ENCODE data around the gene NARF. TPM values are rescaled to one million over a fixed set of nuclear protein-coding genes. Genes with fewer than 3 reads are reported as not detected.

Gene NARF
- total RNA-seq, 1 experiment from 2014 or later = 35.8 TPM

GRCh38 chr17:82433560-82434215 is 24.9 kb upstream of the NARF start:
- no peak for DNase-seq (ENCODE audit: low read depth)

GRCh38 chr17:82434216-82434565 is 24.4 kb upstream of the NARF start:
- DNase-seq (ENCODE audit: low read depth) = no peak

- DNase-seq (ENCODE audit: low read depth) = no peak
These were observed 23.4 kb upstream of the NARF start for GRCh38 chr17:82435103-82435502.

- no peak for DNase-seq (ENCODE audit: low read depth)
These were observed 22.6 kb upstream of the NARF start for GRCh38 chr17:82435601-82436583.

GRCh38 chr17:82436601-82437324 is 21.8 kb upstream of the NARF start:
- no peak for DNase-seq (ENCODE audit: low read depth)

GRCh38 chr17:82437325-82437668 is 21.2 kb upstream of the NARF start:
- no peak for DNase-seq (ENCODE audit: low read depth)

GRCh38 chr17:82438401-82439193 is 19.9 kb upstream of the NARF start:
- DNase-seq (ENCODE audit: low read depth) = no peak

GRCh38 chr17:82439194-82439828 is 19.2 kb upstream of the NARF start:
- DNase-seq (ENCODE audit: low read depth) = no peak

- DNase-seq (ENCODE audit: low read depth) = no peak
These were observed 18.6 kb upstream of the NARF start for GRCh38 chr17:82439829-82440365.

- no peak for DNase-seq (ENCODE audit: low read depth)
These were observed 18.0 kb upstream of the NARF start for GRCh38 chr17:82440469-82440981.

GRCh38 chr17:82440991-82441627 is 17.4 kb upstream of the NARF start:
- no peak for DNase-seq (ENCODE audit: low read depth)

- no peak for DNase-seq (ENCODE audit: low read depth)
These were observed 16.7 kb upstream of the NARF start for GRCh38 chr17:82441691-82442487.

- DNase-seq (ENCODE audit: low read depth) = no peak
These were observed 15.7 kb upstream of the NARF start for GRCh38 chr17:82442643-82443464.

GRCh38 chr17:82443465-82444283 is 14.9 kb upstream of the NARF start:
- no peak for DNase-seq (ENCODE audit: low read depth)

- DNase-seq (ENCODE audit: low read depth) = no peak
These were observed 14.2 kb upstream of the NARF start for GRCh38 chr17:82444284-82444893.

- no peak for DNase-seq (ENCODE audit: low read depth)
These were observed 13.5 kb upstream of the NARF start for GRCh38 chr17:82444941-82445521.
